Mesendoderm (in vitro differentiated cells): ENCODE results near the gene ZNF800.

ENCODE experiments used
- DNase-seq: peaks from one replicate; pipeline ENCODE4 v3.0.0; 2013
- H2AK5ac ChIP-seq: 2 replicates; pipeline ENCODE4 v1.6.1; 2013; ENCODE audit warnings: low read length, inconsistent platforms
- H2BK120ac ChIP-seq: 2 replicates; pipeline ENCODE4 v1.6.1; 2013; ENCODE audit warnings: low read depth, mild to moderate bottlenecking, low read length, moderate library complexity, mixed read lengths
- H2BK15ac ChIP-seq: replicated peaks from 2 replicates; pipeline ENCODE4 v1.6.1; 2013; ENCODE audit warnings: low read depth, mild to moderate bottlenecking, moderate library complexity
- H2BK5ac ChIP-seq: 2 replicates; pipeline ENCODE4 v1.6.1; 2013; ENCODE audit warnings: low read length, inconsistent platforms
- H3K18ac ChIP-seq: 2 replicates; pipeline ENCODE4 v1.6.1; 2013; ENCODE audit warnings: mild to moderate bottlenecking, low read length, mixed read lengths
- H3K23ac ChIP-seq: one replicate; pipeline ENCODE4 v1.6.1; 2013; ENCODE audit warnings: low read length
- H3K27ac ChIP-seq: 2 replicates; pipeline ENCODE4 v1.5.1; 2013; ENCODE audit warnings: low read depth, mild to moderate bottlenecking, inconsistent platforms, low read length, moderate library complexity
- H3K27me3 ChIP-seq: 2 replicates; pipeline ENCODE4 v1.6.1; 2013; ENCODE audit warnings: low read length, control low read depth, mild to moderate bottlenecking, inconsistent platforms; ENCODE audit not compliant: insufficient read depth, poor library complexity
- H3K36me3 ChIP-seq: 2 replicates; pipeline ENCODE4 v1.6.1; 2013; ENCODE audit warnings: low read length, inconsistent platforms; ENCODE audit not compliant: control insufficient read depth, insufficient read depth
- H3K4ac ChIP-seq: one replicate; pipeline ENCODE4 v1.6.1; 2013; ENCODE audit warnings: low read depth, mild to moderate bottlenecking, low read length, moderate library complexity
- H3K4me1 ChIP-seq: 2 replicates; pipeline ENCODE4 v1.6.1; 2013; ENCODE audit warnings: low read depth, low read length, inconsistent platforms; ENCODE audit not compliant: control insufficient read depth
- H3K4me2 ChIP-seq: 2 replicates; pipeline ENCODE4 v1.6.1; 2013; ENCODE audit warnings: low read length
- H3K4me3 ChIP-seq: 2 replicates; pipeline ENCODE4 v1.5.1; 2013; ENCODE audit warnings: mild to moderate bottlenecking, low read length
- H3K56ac ChIP-seq: one replicate; pipeline ENCODE4 v1.6.1; 2013; ENCODE audit warnings: low read length
- H3K79me1 ChIP-seq: 2 replicates; pipeline ENCODE4 v1.6.1; 2013; ENCODE audit warnings: low read length, inconsistent platforms
- H3K79me2 ChIP-seq: 2 replicates; pipeline ENCODE4 v1.6.1; 2013; ENCODE audit warnings: mild to moderate bottlenecking, low read length; ENCODE audit not compliant: control insufficient read depth, insufficient read depth
- H3K9ac ChIP-seq: 2 replicates; pipeline ENCODE4 v1.6.1; 2013; ENCODE audit warnings: low read length, inconsistent platforms
- H4K5ac ChIP-seq: one replicate; pipeline ENCODE4 v1.6.1; 2013; ENCODE audit warnings: low read length
- H4K8ac ChIP-seq: one replicate; pipeline ENCODE4 v1.6.1; 2013; ENCODE audit warnings: low read depth, mild to moderate bottlenecking, control low read depth, low read length, moderate library complexity
- WGBS: extraction: QIAGEN DNeasy Blood & Tissue Kit; methylation state at CpG from one replicate; pipeline ENCODE4 v1.1.7; 2013; ENCODE audit warnings: low lambda C conversion rate, missing lambda C conversion rate; ENCODE audit not compliant: insufficient coverage; ENCODE audit errors: extremely low coverage; 5-methylcytosine and 5-hydroxymethylcytosine counted together

Gene ZNF800

GRCh38 chr7:127365957-127366315 lies 26.6 kb downstream of the ZNF800 start:
- H3K4ac ChIP-seq = no peak overlapping the region
- no peak overlapping the region for H3K23ac ChIP-seq
- H3K4me1 ChIP-seq = no peaks in the 10 kb centered on the region
- no peak overlapping the region for H2BK15ac ChIP-seq
- no peaks in the 10 kb centered on the region for H3K36me3 ChIP-seq
- H3K4me2 ChIP-seq = no peak overlapping the region
- H2BK120ac ChIP-seq = no peak overlapping the region
- no peaks in the 10 kb centered on the region for H3K79me1 ChIP-seq
- no peak overlapping the region for H2AK5ac ChIP-seq
- WGBS = no CpG with 5 or more reads among the region's 2 CpGs
- no peak overlapping the region for H3K18ac ChIP-seq
- H2BK5ac ChIP-seq = no peak overlapping the region
- H3K9ac ChIP-seq = no peak overlapping the region
- no peaks in the 10 kb centered on the region for H3K27me3 ChIP-seq
- no peak overlapping the region for H4K8ac ChIP-seq
- no peaks in the 10 kb centered on the region for H3K79me2 ChIP-seq
- H3K56ac ChIP-seq = no peak overlapping the region
- no peak overlapping the region for H3K4me3 ChIP-seq
- no peak overlapping the region for H4K5ac ChIP-seq
- no peak for DNase-seq
- no peak overlapping the region for H3K27ac ChIP-seq

- H3K79me1 ChIP-seq = no peaks in the 10 kb centered on the region
- H3K18ac ChIP-seq = no peak overlapping the region
- H4K5ac ChIP-seq = no peak overlapping the region
- no peak overlapping the region for H3K23ac ChIP-seq
- no CpG with 5 or more reads among the region's 5 CpGs for WGBS
- no peak overlapping the region for H3K4me3 ChIP-seq
- no peak overlapping the region for H3K9ac ChIP-seq
- H4K8ac ChIP-seq = no peak overlapping the region
- no peak overlapping the region for H2AK5ac ChIP-seq
- no peaks in the 10 kb centered on the region for H3K36me3 ChIP-seq
- no peak overlapping the region for H2BK120ac ChIP-seq
- H3K56ac ChIP-seq = no peak overlapping the region
- no peak overlapping the region for H2BK5ac ChIP-seq
- H3K4me1 ChIP-seq = no peaks in the 10 kb centered on the region
- no peak overlapping the region for H3K4ac ChIP-seq
- H3K79me2 ChIP-seq = no peaks in the 10 kb centered on the region
- peak; percentile 73 for DNase-seq
- H3K27ac ChIP-seq = no peak overlapping the region
- H3K27me3 ChIP-seq = no peaks in the 10 kb centered on the region
- no peak overlapping the region for H2BK15ac ChIP-seq
- no peak overlapping the region for H3K4me2 ChIP-seq
Measured at GRCh38 chr7:127365164-127365956, 27.1 kb downstream of the ZNF800 start.

- Histone ChIP-seq H3K4me1 (no peaks in the 10 kb centered on the region), H3K18ac (no peak overlapping the region), H3K4me3 (no peak overlapping the region), H3K27ac (no peak overlapping the region), H4K8ac (no peak overlapping the region), H2AK5ac (no peak overlapping the region), H3K4me2 (no peak overlapping the region), H3K23ac (no peak overlapping the region), H3K27me3 (no peaks in the 10 kb centered on the region), H2BK15ac (no peak overlapping the region), H3K9ac (no peak overlapping the region), H3K36me3 (no peaks in the 10 kb centered on the region), H4K5ac (no peak overlapping the region), H3K56ac (no peak overlapping the region), H3K79me1 (no peaks in the 10 kb centered on the region), H3K4ac (no peak overlapping the region), H2BK5ac (no peak overlapping the region), H3K79me2 (no peaks in the 10 kb centered on the region), H2BK120ac (no peak overlapping the region)
- no CpG with 5 or more reads among the region's 4 CpGs for WGBS
- no peak for DNase-seq
Measured at GRCh38 chr7:127362364-127363027, 30.0 kb downstream of the ZNF800 start.

GRCh38 chr7:127361736-127362135 lies 30.8 kb downstream of the ZNF800 start:
- no peak overlapping the region for H3K4ac ChIP-seq
- H4K5ac ChIP-seq = no peak overlapping the region
- H3K36me3 ChIP-seq = no peaks in the 10 kb centered on the region
- no peak overlapping the region for H3K18ac ChIP-seq
- no peak overlapping the region for H2BK120ac ChIP-seq
- H2BK15ac ChIP-seq = no peak overlapping the region
- no CpG with 5 or more reads among the region's 1 CpG for WGBS
- no peak for DNase-seq
- H3K79me2 ChIP-seq = no peaks in the 10 kb centered on the region
- H3K4me1 ChIP-seq = no peaks in the 10 kb centered on the region
- H3K56ac ChIP-seq = no peak overlapping the region
- H3K27ac ChIP-seq = no peak overlapping the region
- no peaks in the 10 kb centered on the region for H3K79me1 ChIP-seq
- H3K9ac ChIP-seq = no peak overlapping the region
- H2BK5ac ChIP-seq = no peak overlapping the region
- H3K4me3 ChIP-seq = no peak overlapping the region
- H3K23ac ChIP-seq = no peak overlapping the region
- H4K8ac ChIP-seq = no peak overlapping the region
- H2AK5ac ChIP-seq = no peak overlapping the region
- no peaks in the 10 kb centered on the region for H3K27me3 ChIP-seq
- no peak overlapping the region for H3K4me2 ChIP-seq

- no CpG with 5 or more reads among the region's 1 CpG for WGBS
- Histone ChIP-seq H2AK5ac (no peak overlapping the region), H4K5ac (no peak overlapping the region), H2BK15ac (no peak overlapping the region), H3K23ac (no peak overlapping the region), H3K18ac (no peak overlapping the region), H2BK5ac (no peak overlapping the region), H3K4me1 (no peaks in the 10 kb centered on the region), H3K4ac (no peak overlapping the region), H3K4me2 (no peak overlapping the region), H4K8ac (no peak overlapping the region), H3K36me3 (no peaks in the 10 kb centered on the region), H3K79me2 (no peaks in the 10 kb centered on the region), H3K9ac (no peak overlapping the region), H3K27ac (no peak overlapping the region), H2BK120ac (no peak overlapping the region), H3K27me3 (no peaks in the 10 kb centered on the region), H3K4me3 (no peak overlapping the region), H3K79me1 (no peaks in the 10 kb centered on the region), H3K56ac (no peak overlapping the region)
- peak; percentile 64 for DNase-seq
Measured at GRCh38 chr7:127359011-127359410, 33.5 kb downstream of the ZNF800 start.

GRCh38 chr7:127353897-127354296 lies 38.6 kb downstream of the ZNF800 start:
- no peak for DNase-seq

More at GRCh38 chr7:127353897-127354296, 38.6 kb downstream of the ZNF800 start:
- Histone ChIP-seq H2BK5ac (no peak overlapping the region), H3K27ac (no peak overlapping the region), H3K27me3 (no peaks in the 10 kb centered on the region), H3K4me3 (no peak overlapping the region), H3K9ac (no peak overlapping the region), H2BK15ac (no peak overlapping the region), H2BK120ac (no peak overlapping the region), H4K8ac (no peak overlapping the region), H3K36me3 (no peaks in the 10 kb centered on the region), H3K4me1 (no peaks in the 10 kb centered on the region), H3K79me1 (no peaks in the 10 kb centered on the region), H3K4ac (no peak overlapping the region), H3K18ac (no peak overlapping the region), H3K23ac (no peak overlapping the region), H3K4me2 (no peak overlapping the region), H4K5ac (no peak overlapping the region), H3K79me2 (no peaks in the 10 kb centered on the region), H3K56ac (no peak overlapping the region), H2AK5ac (no peak overlapping the region)
